22Rv1 (cell line): Measurements from ENCODE around the gene RAMACL.

Experiments used
- CTCF ChIP-seq: fragments of 450-650 bp; IDR thresholded peaks from 2 replicates; pipeline ENCODE4 v1.5.1; 2017; ENCODE audit warnings: mild to moderate bottlenecking
- ZFX ChIP-seq: fragments of 450-650 bp; IDR thresholded peaks from 2 replicates; pipeline ENCODE4 v1.6.1; 2017; ENCODE audit warnings: antibody characterized with exemption, borderline replicate concordance

- TF ChIP-seq CTCF (no peak), ZFX (no peak)
These were observed 42.2 kb downstream of the RAMACL start for GRCh38 chr6:166544296-166544605.
